Activated naive CD8-positive, alpha-beta T cell (primary cell): ENCODE measurements around the gene NCOA4.

Experiments
- H3K27ac Mint-ChIP-seq: one replicate; pipeline ENCODE4 v1.8.0; 2021; ENCODE audit warnings: mixed read lengths
- H3K27me3 Mint-ChIP-seq: one replicate; pipeline ENCODE4 v1.8.0; 2021; ENCODE audit warnings: mixed read lengths
- H3K36me3 Mint-ChIP-seq: one replicate; pipeline ENCODE4 v1.8.0; 2021; ENCODE audit warnings: mixed read lengths
- H3K4me1 Mint-ChIP-seq: one replicate; pipeline ENCODE4 v1.8.0; 2021; ENCODE audit warnings: low read depth, mixed read lengths
- H3K4me3 Mint-ChIP-seq: one replicate; pipeline ENCODE4 v1.8.0; 2021; ENCODE audit warnings: mild to moderate bottlenecking, mixed read lengths
- H3K9me3 Mint-ChIP-seq: one replicate; pipeline ENCODE4 v1.8.0; 2021; ENCODE audit warnings: low read depth, mixed read lengths

NCOA4 gene

GRCh38 chr10:46035923-46036849, 5.8 kb upstream of the NCOA4 start:
- no peaks in the 10 kb centered on the region for H3K9me3 Mint-ChIP-seq
- no peaks in the 10 kb centered on the region for H3K36me3 Mint-ChIP-seq
- H3K4me1 Mint-ChIP-seq, result peaks cover 2% of the 10 kb centered on the region
- no peak overlapping the region for H3K4me3 Mint-ChIP-seq
- peaks cover 2% of the 10 kb centered on the region for H3K27me3 Mint-ChIP-seq
- H3K27ac Mint-ChIP-seq, result no peak overlapping the region

GRCh38 chr10:46033602-46034011, 3.2 kb upstream of the NCOA4 start:
- Mint-ChIP-seq H3K9me3 (no peaks in the 10 kb centered on the region), H3K27me3 (peaks cover 2% of the 10 kb centered on the region), H3K4me1 (peaks cover 18% of the 10 kb centered on the region), H3K36me3 (no peaks in the 10 kb centered on the region), H3K4me3 (no peak overlapping the region), H3K27ac (no peak overlapping the region)

GRCh38 chr10:46031648-46032532, 1.5 kb upstream of the NCOA4 start:
- Mint-ChIP-seq H3K27me3 (peaks cover 2% of the 10 kb centered on the region), H3K9me3 (no peaks in the 10 kb centered on the region), H3K27ac (peak overlapping the region; percentile 81), H3K4me3 (peak overlapping the region; percentile 30), H3K36me3 (no peaks in the 10 kb centered on the region), H3K4me1 (peaks cover 34% of the 10 kb centered on the region)

GRCh38 chr10:46029461-46030030, 877 bp downstream of the NCOA4 start:
- H3K27me3 Mint-ChIP-seq, result no peaks in the 10 kb centered on the region
- H3K36me3 Mint-ChIP-seq, result no peaks in the 10 kb centered on the region
- peaks cover 55% of the 10 kb centered on the region for H3K4me1 Mint-ChIP-seq

GRCh38 chr10:46028584-46029460, 1.6 kb downstream of the NCOA4 start:
- Mint-ChIP-seq H3K4me3 (peak overlapping the region; percentile 99), H3K27ac (peak overlapping the region; percentile 97), H3K4me1 (peaks cover 63% of the 10 kb centered on the region), H3K27me3 (no peaks in the 10 kb centered on the region), H3K9me3 (no peaks in the 10 kb centered on the region), H3K36me3 (no peaks in the 10 kb centered on the region)

More at GRCh38 chr10:46029461-46030030, 877 bp downstream of the NCOA4 start:
- Mint-ChIP-seq H3K9me3 (no peaks in the 10 kb centered on the region), H3K4me3 (peak overlapping the region; percentile 99), H3K27ac (peak overlapping the region; percentile 97)

- Mint-ChIP-seq H3K9me3 (no peaks in the 10 kb centered on the region), H3K27ac (no peak overlapping the region), H3K4me1 (peaks cover 84% of the 10 kb centered on the region), H3K4me3 (peak overlapping the region; percentile 17), H3K27me3 (no peaks in the 10 kb centered on the region), H3K36me3 (no peaks in the 10 kb centered on the region)
These were observed 4.3 kb downstream of the NCOA4 start for GRCh38 chr10:46026106-46026505.

GRCh38 chr10:46025406-46025805, 5.0 kb downstream of the NCOA4 start:
- Mint-ChIP-seq H3K9me3 (no peaks in the 10 kb centered on the region), H3K36me3 (no peaks in the 10 kb centered on the region), H3K4me1 (peaks cover 86% of the 10 kb centered on the region), H3K27ac (peak overlapping the region; percentile 50), H3K4me3 (peak overlapping the region; percentile 17), H3K27me3 (no peaks in the 10 kb centered on the region)

GRCh38 chr10:46024948-46025347, 5.5 kb downstream of the NCOA4 start:
- Mint-ChIP-seq H3K27me3 (no peaks in the 10 kb centered on the region), H3K27ac (no peak overlapping the region), H3K36me3 (no peaks in the 10 kb centered on the region), H3K9me3 (no peaks in the 10 kb centered on the region), H3K4me3 (no peak overlapping the region), H3K4me1 (peaks cover 91% of the 10 kb centered on the region)

- H3K4me3 Mint-ChIP-seq, result peak overlapping the region; percentile 86
- peak overlapping the region; percentile 84 for H3K27ac Mint-ChIP-seq
- H3K9me3 Mint-ChIP-seq, result no peaks in the 10 kb centered on the region
- H3K27me3 Mint-ChIP-seq, result no peaks in the 10 kb centered on the region
- peaks cover 94% of the 10 kb centered on the region for H3K4me1 Mint-ChIP-seq
- H3K36me3 Mint-ChIP-seq, result no peaks in the 10 kb centered on the region
These were observed 7.3 kb downstream of the NCOA4 start for GRCh38 chr10:46022978-46023702.

GRCh38 chr10:46020344-46020657, 10.1 kb downstream of the NCOA4 start:
- no peak overlapping the region for H3K4me3 Mint-ChIP-seq
- no peaks in the 10 kb centered on the region for H3K27me3 Mint-ChIP-seq
- no peaks in the 10 kb centered on the region for H3K9me3 Mint-ChIP-seq
- H3K4me1 Mint-ChIP-seq, result peaks cover 81% of the 10 kb centered on the region
- H3K27ac Mint-ChIP-seq, result peak overlapping the region; percentile 89
- no peaks in the 10 kb centered on the region for H3K36me3 Mint-ChIP-seq

GRCh38 chr10:46019569-46020343, 10.7 kb downstream of the NCOA4 start:
- Mint-ChIP-seq H3K27ac (peak overlapping the region; percentile 89), H3K9me3 (no peaks in the 10 kb centered on the region), H3K4me1 (peaks cover 76% of the 10 kb centered on the region), H3K36me3 (peaks cover under 1% of the 10 kb centered on the region), H3K27me3 (no peaks in the 10 kb centered on the region), H3K4me3 (peak overlapping the region; percentile 71)

GRCh38 chr10:46019177-46019528, 11.3 kb downstream of the NCOA4 start:
- H3K27me3 Mint-ChIP-seq, result no peaks in the 10 kb centered on the region
- H3K27ac Mint-ChIP-seq, result peak overlapping the region; percentile 89
- H3K4me1 Mint-ChIP-seq, result peaks cover 74% of the 10 kb centered on the region
- peak overlapping the region; percentile 71 for H3K4me3 Mint-ChIP-seq
- H3K9me3 Mint-ChIP-seq, result no peaks in the 10 kb centered on the region
- H3K36me3 Mint-ChIP-seq, result peaks cover 3% of the 10 kb centered on the region

- peak overlapping the region; percentile 89 for H3K27ac Mint-ChIP-seq
These were observed 11.8 kb downstream of the NCOA4 start for GRCh38 chr10:46018453-46019176.

More at GRCh38 chr10:46018453-46019176, 11.8 kb downstream of the NCOA4 start:
- Mint-ChIP-seq H3K9me3 (no peaks in the 10 kb centered on the region), H3K36me3 (peaks cover 3% of the 10 kb centered on the region), H3K4me1 (peaks cover 68% of the 10 kb centered on the region), H3K4me3 (peak overlapping the region; percentile 20), H3K27me3 (no peaks in the 10 kb centered on the region)
